Colonic mucosa (tissue), 4 donors: ENCODE results near the gene SCTR. TPM values are rescaled to one million over a fixed set of nuclear protein-coding genes. Genes with fewer than 3 reads are reported as not detected.

Experiments used
- DNase-seq: peaks from one replicate; pipeline ENCODE4 v3.0.0-alpha.2; 2020
- H3K27ac ChIP-seq: fragments of 200-600 bp; one replicate; pipeline ENCODE4 v1.8.0; 2021
- H3K27me3 ChIP-seq: fragments of 200-600 bp; one replicate; pipeline ENCODE4 v1.8.0; 2021
- H3K36me3 ChIP-seq: fragments of 200-600 bp; one replicate; pipeline ENCODE4 v1.8.0; 2021
- H3K4me1 ChIP-seq: fragments of 200-600 bp; one replicate; pipeline ENCODE4 v1.8.0; 2021; ENCODE audit warnings: mild to moderate bottlenecking
- H3K4me3 ChIP-seq: fragments of 200-600 bp; one replicate; pipeline ENCODE4 v1.8.0; 2021
- H3K9ac ChIP-seq, 2 donors: one replicate each; pipeline ENCODE4 v1.7.0; 2013; ENCODE audit warnings: control low read depth in 2 of 2, low read depth in 2 of 2, low read length in 2 of 2
- H3K9me3 ChIP-seq: fragments of 200-600 bp; one replicate; pipeline ENCODE4 v1.8.0; 2021
- CTCF ChIP-seq: fragments of 200-600 bp; IDR thresholded peaks from one replicate; pipeline ENCODE4 v1.8.0; 2022; ENCODE audit warnings: antibody characterized with exemption, mild to moderate bottlenecking
- intact Hi-C: fragments of 100-400 bp; cut with DNase I; formaldehyde crosslinking; loops from one replicate; pipeline ENCODE4 v1.14.1; 2022
- total RNA-seq, 2 donors: library from RNA; stranded (reverse); fragmentation: NEBNext Ultra II Directional in 1 of 2; extraction: Animal tissue kit (Norgen Biotek cat#: 25700) in 1 of 2; gene quantifications; one replicate each; pipeline ENCODE4 v1.2.1, GENCODE V29; 2021
- donor health status: healthy.
- donor health status: DM: no; HTN: no; CAD: no.
- donor health status: DM: no; HTN: no; CAD: no.

SCTR gene
- total RNA-seq, 2 donors from 2014 or later = 0.25 to 0.27 TPM

GRCh38 chr2:119441376-119442225 lies 82.7 kb downstream of the SCTR start:
- Histone ChIP-seq H3K27me3 (no peaks in the 10 kb centered on the region), H3K27ac (no peak overlapping the region), H3K9me3 (no peaks in the 10 kb centered on the region), H3K9ac (no peak overlapping the region), H3K36me3 (no peaks in the 10 kb centered on the region), H3K4me1 (no peaks in the 10 kb centered on the region), H3K4me3 (no peak overlapping the region)
- DNase-seq = no peak
- no peak for TF ChIP-seq CTCF
- intact Hi-C loops = no loop called here

- H3K4me1 ChIP-seq = no peaks in the 10 kb centered on the region
- H3K27me3 ChIP-seq = no peaks in the 10 kb centered on the region
- H3K9me3 ChIP-seq = no peaks in the 10 kb centered on the region
- H3K9ac ChIP-seq = no peak overlapping the region
- intact Hi-C loops = no loop called here
- H3K27ac ChIP-seq = no peak overlapping the region
- no peak for TF ChIP-seq CTCF
- DNase-seq = no peak
- H3K36me3 ChIP-seq = no peaks in the 10 kb centered on the region
- H3K4me3 ChIP-seq = no peak overlapping the region
These were observed 83.4 kb downstream of the SCTR start for GRCh38 chr2:119440873-119441272.

GRCh38 chr2:119440501-119440870 lies 83.8 kb downstream of the SCTR start:
- Histone ChIP-seq H3K9me3 (no peaks in the 10 kb centered on the region), H3K4me3 (no peak overlapping the region), H3K27ac (no peak overlapping the region), H3K36me3 (no peaks in the 10 kb centered on the region), H3K9ac (no peak overlapping the region), H3K27me3 (no peaks in the 10 kb centered on the region), H3K4me1 (no peaks in the 10 kb centered on the region)
- intact Hi-C loops = no loop called here
- DNase-seq = no peak
- TF ChIP-seq CTCF = no peak

- Histone ChIP-seq H3K9me3 (no peaks in the 10 kb centered on the region), H3K9ac (no peak overlapping the region), H3K27me3 (no peaks in the 10 kb centered on the region), H3K4me3 (no peak overlapping the region), H3K36me3 (no peaks in the 10 kb centered on the region), H3K27ac (no peak overlapping the region), H3K4me1 (no peaks in the 10 kb centered on the region)
- DNase-seq = no peak
- no peak for TF ChIP-seq CTCF
- intact Hi-C loops = no loop called here
These were observed 84.4 kb downstream of the SCTR start for GRCh38 chr2:119439574-119440500.

DNA sequence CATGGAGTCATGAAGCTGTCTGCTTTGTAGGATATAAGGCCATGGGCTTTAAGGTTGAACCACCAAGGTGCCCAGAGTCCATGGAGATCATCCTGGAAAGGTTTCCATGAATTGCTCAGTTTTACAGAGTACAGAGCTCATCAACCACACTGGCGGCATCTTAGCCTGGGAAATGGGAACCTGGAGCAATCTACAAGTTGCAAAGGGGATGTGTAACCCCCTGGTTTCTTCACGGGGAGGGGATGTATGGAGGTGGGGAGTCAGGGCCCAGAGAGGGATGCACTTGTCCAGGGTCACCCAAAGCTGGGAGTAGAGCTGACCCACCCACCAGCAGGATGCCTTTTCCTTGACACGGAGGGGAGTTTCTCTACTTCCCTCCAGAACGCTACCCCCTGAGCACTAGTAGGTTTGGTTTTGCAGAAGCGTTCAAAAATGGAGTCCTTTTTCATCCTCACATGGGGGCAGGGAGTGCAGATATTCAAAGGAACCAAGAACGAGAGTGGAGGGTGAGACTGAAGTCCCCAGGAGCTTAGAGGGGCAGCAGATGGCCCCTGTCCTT lies 85.5 kb downstream of the SCTR start:
- TF ChIP-seq CTCF = no peak
- H3K9me3 ChIP-seq = no peaks in the 10 kb centered on the region
- H3K27ac ChIP-seq = no peak overlapping the region
- no peaks in the 10 kb centered on the region for H3K27me3 ChIP-seq
- no peak for DNase-seq
- intact Hi-C loops = no loop called here
- no peak overlapping the region for H3K9ac ChIP-seq
- no peaks in the 10 kb centered on the region for H3K36me3 ChIP-seq
- H3K4me1 ChIP-seq = peaks cover 5% of the 10 kb centered on the region
- H3K4me3 ChIP-seq = no peak overlapping the region
